H1 (cell line): ENCODE measurements around the gene SLC30A9. TPM values are rescaled to one million over a fixed set of nuclear protein-coding genes. Genes with fewer than 3 reads are reported as not detected.

Experiments
- CTCF ChIA-PET: fragments of 300-600 bp; sonication (Branson Sonifier 250); formaldehyde crosslinking; loops from one replicate; lab custom pipeline; 2021; ENCODE audit not compliant: partially characterized antibody; lab: Charles Lee
- POLR2A ChIA-PET: fragments of 300-600 bp; sonication (Branson Sonifier 250); formaldehyde crosslinking; loops from one replicate; lab custom pipeline; 2021; ENCODE audit warnings: inconsistent platforms; ENCODE audit not compliant: partially characterized antibody; lab: Charles Lee
- DNase-seq, 2 experiments: peaks; one replicate each; pipeline versions ENCODE4 v3.0.0 to v3.0.0-alpha.2; 2010 to 2022; ENCODE audit warnings: low spot score in 2 of 2, low read depth in 1 of 2, mixed read lengths in 1 of 2
- FAIRE-seq: peaks from 2 replicates; lab custom pipeline; 2011; peaks lifted over from hg19 to GRCh38; lab: Jason Lieb, UNC
- H2AFZ ChIP-seq: 2 replicates; pipeline ENCODE4 v1.8.1; 2012; ENCODE audit warnings: low read length, inconsistent platforms
- H2AK5ac ChIP-seq: 2 replicates; pipeline ENCODE4 v1.6.1; 2013; ENCODE audit warnings: low read depth, low read length
- H2BK120ac ChIP-seq: replicated peaks from 2 replicates; pipeline ENCODE3; 2013; ENCODE audit warnings: low read depth, low read length, inconsistent platforms
- H2BK12ac ChIP-seq: 2 replicates; pipeline ENCODE4 v1.6.1; 2013; ENCODE audit warnings: low read depth, low read length
- H2BK15ac ChIP-seq: 2 replicates; pipeline ENCODE4 v1.6.1; 2013; ENCODE audit warnings: low read length
- H2BK20ac ChIP-seq: 2 replicates; pipeline ENCODE4 v1.6.1; 2013; ENCODE audit warnings: low read length
- H2BK5ac ChIP-seq: 2 replicates; pipeline ENCODE4 v1.6.1; 2013; ENCODE audit warnings: low read depth, low read length
- H3K14ac ChIP-seq: 2 replicates; pipeline ENCODE4 v1.6.1; 2013; ENCODE audit warnings: inconsistent platforms; ENCODE audit not compliant: insufficient read length
- H3K18ac ChIP-seq: 2 replicates; pipeline ENCODE4 v1.6.1; 2013; ENCODE audit warnings: low read length; ENCODE audit errors: extremely low read depth
- H3K23ac ChIP-seq: 2 replicates; pipeline ENCODE4 v1.6.1; 2013; ENCODE audit warnings: inconsistent platforms; ENCODE audit not compliant: insufficient read length
- H3K23me2 ChIP-seq: 2 replicates; pipeline ENCODE4 v1.6.1; 2013; ENCODE audit warnings: low read depth, low read length
- H3K27ac ChIP-seq: 2 replicates; pipeline ENCODE4 v1.6.1; 2011; ENCODE audit warnings: low read depth, low read length, inconsistent platforms
- H3K27me3 ChIP-seq, 4 experiments: replicated peaks in 1 of 4; 1 replicate in 1 of 4; 2 replicates in 3 of 4; pipeline versions ENCODE4 v1.6.1 to v1.8.1; 2011 to 2013; ENCODE audit warnings: low read length in 3 of 4, mild to moderate bottlenecking in 3 of 4, inconsistent platforms in 2 of 4, mixed read lengths in 2 of 4, moderate library complexity in 1 of 4; ENCODE audit not compliant: control insufficient read depth in 3 of 4, insufficient read depth in 3 of 4; ENCODE audit errors: extremely low read depth in 1 of 4
- H3K36me3 ChIP-seq, 4 experiments: 2 replicates each; pipeline versions ENCODE4 v1.6.1 to v1.8.1; 2011 to 2013; ENCODE audit warnings: mild to moderate bottlenecking in 4 of 4, low read length in 3 of 4, moderate library complexity in 2 of 4, control low read depth in 1 of 4, inconsistent platforms in 1 of 4; ENCODE audit not compliant: insufficient read depth in 4 of 4, control insufficient read depth in 2 of 4
- H3K4ac ChIP-seq: replicated peaks from 2 replicates; pipeline ENCODE3; 2013; ENCODE audit warnings: low read length, low read depth, mixed read lengths, inconsistent platforms; ENCODE audit not compliant: insufficient read length
- H3K4me1 ChIP-seq, 4 experiments: replicated peaks in 1 of 4; 1 replicate in 1 of 4; 2 replicates in 3 of 4; pipeline versions ENCODE4 v1.6.1 to v1.8.1; 2011 to 2013; ENCODE audit warnings: low read length in 3 of 4, inconsistent platforms in 2 of 4, mixed read lengths in 1 of 4; ENCODE audit not compliant: insufficient read depth in 4 of 4, control insufficient read depth in 3 of 4
- H3K4me2 ChIP-seq, 2 experiments: 2 replicates each; pipeline versions ENCODE4 v1.6.1 to v1.8.1; 2011 to 2013; ENCODE audit warnings: low read depth in 2 of 2, low read length in 2 of 2, control low read depth in 1 of 2, inconsistent platforms in 1 of 2, mild to moderate bottlenecking in 1 of 2; ENCODE audit not compliant: insufficient read depth in 1 of 2
- H3K4me3 ChIP-seq, 4 experiments: fragments of 200-600, 300-600 bp in 1 of 4; sonication (generic), shearing (Covaris generic), sonication (Bioruptor Twin) in 1 of 4; 2 replicates each; pipeline versions ENCODE4 v1.5.1 to v1.8.1; 2011 to 2016; ENCODE audit warnings: low read length in 4 of 4, low read depth in 3 of 4, control low read depth in 2 of 4, inconsistent platforms in 2 of 4, mild to moderate bottlenecking in 2 of 4, mixed read lengths in 1 of 4, moderate library complexity in 1 of 4; ENCODE audit not compliant: insufficient read depth in 2 of 4; ENCODE audit errors: extremely low read depth in 1 of 4
- H3K56ac ChIP-seq: replicated peaks from 2 replicates; pipeline ENCODE3; 2013; ENCODE audit warnings: low read depth, mild to moderate bottlenecking, mixed read lengths, low read length, inconsistent platforms; ENCODE audit not compliant: insufficient read length
- H3K79me1 ChIP-seq: 2 replicates; pipeline ENCODE4 v1.6.1; 2013; ENCODE audit warnings: low read depth, low read length, control low read depth
- H3K79me2 ChIP-seq, 2 experiments: 2 replicates each; pipeline versions ENCODE4 v1.6.1 to v1.8.1; 2012 to 2013; ENCODE audit warnings: low read length in 2 of 2, mild to moderate bottlenecking in 2 of 2, inconsistent platforms in 1 of 2; ENCODE audit not compliant: insufficient read depth in 2 of 2, control insufficient read depth in 1 of 2
- H3K9ac ChIP-seq, 4 experiments: replicated peaks in 1 of 4; 1 replicate in 1 of 4; 2 replicates in 3 of 4; pipeline versions ENCODE4 v1.6.1 to v1.8.1; 2011 to 2013; ENCODE audit warnings: low read depth in 3 of 4, low read length in 3 of 4, control low read depth in 2 of 4, mild to moderate bottlenecking in 2 of 4, moderate library complexity in 2 of 4, inconsistent platforms in 1 of 4; ENCODE audit errors: extremely low read depth in 1 of 4
- H3K9me3 ChIP-seq, 2 experiments: 2 replicates each; pipeline versions ENCODE4 v1.6.1 to v1.8.1; 2012 to 2013; ENCODE audit warnings: mild to moderate bottlenecking in 2 of 2, moderate library complexity in 2 of 2, control low read depth in 1 of 2, inconsistent platforms in 1 of 2, low read depth in 1 of 2, low read length in 1 of 2, mixed read lengths in 1 of 2; ENCODE audit not compliant: insufficient read depth in 2 of 2
- H4K20me1 ChIP-seq, 2 experiments: replicated peaks in 1 of 2; 2 replicates each; pipeline versions ENCODE3 to v1.8.1; 2011 to 2013; ENCODE audit warnings: inconsistent platforms in 2 of 2, low read length in 2 of 2, mild to moderate bottlenecking in 1 of 2; ENCODE audit not compliant: insufficient read depth in 2 of 2, control insufficient read depth in 1 of 2
- H4K5ac ChIP-seq: 2 replicates; pipeline ENCODE4 v1.6.1; 2013; ENCODE audit warnings: low read length, low read depth, mixed read lengths, inconsistent platforms; ENCODE audit not compliant: insufficient read length
- H4K8ac ChIP-seq: 2 replicates; pipeline ENCODE4 v1.8.0; 2013; ENCODE audit warnings: mild to moderate bottlenecking, moderate library complexity, low read length, inconsistent platforms; ENCODE audit not compliant: insufficient read depth; ENCODE audit errors: extremely low read depth
- H4K91ac ChIP-seq: replicated peaks from 2 replicates; pipeline ENCODE3; 2013; ENCODE audit warnings: low read length, mixed read lengths, inconsistent platforms; ENCODE audit not compliant: insufficient read length
- POLR2A ChIP-seq, 2 experiments: IDR thresholded peaks; 1 replicate in 1 of 2; 2 replicates in 1 of 2; pipeline ENCODE4 v1.6.1; 2011; ENCODE audit warnings: low read depth in 2 of 2, low read length in 2 of 2, mild to moderate bottlenecking in 2 of 2; ENCODE audit errors: control extremely low read depth in 1 of 2
- TCF12 ChIP-seq: IDR thresholded peaks from 2 replicates; pipeline ENCODE4 v1.6.1; 2011; ENCODE audit warnings: low read depth, mild to moderate bottlenecking, low read length
- WGBS, 2 experiments: shearing (Covaris generic) in 1 of 2; methylation state at CpG; one replicate each; pipeline versions ENCODE4 v1.1.6 to v1.1.7; 2013 to 2015; ENCODE audit warnings: low lambda C conversion rate in 2 of 2, mixed read lengths in 2 of 2, inconsistent platforms in 1 of 2, low coverage in 1 of 2, missing lambda C conversion rate in 1 of 2; ENCODE audit not compliant: insufficient replicate concordance in 2 of 2, insufficient coverage in 1 of 2, insufficient read length in 1 of 2; ENCODE audit errors: extremely low coverage in 1 of 2, missing lambda C conversion rate in 1 of 2; 5-methylcytosine and 5-hydroxymethylcytosine counted together
- polyA plus RNA-seq, 7 experiments: library from polyadenylated mRNA; depleted of rRNA in 3 of 7; stranded (reverse) in 5 of 7; unstranded in 2 of 7; fragments of >200 nt in 5 of 7; fragments of 200-250 nt in 2 of 7; gene quantifications; 1 replicate in 5 of 7; 2 replicates in 1 of 7; 4 replicates in 1 of 7; pipeline versions ENCODE4 v1.2.1 to v1.2.3, GENCODE V29; 2011 to 2013; ENCODE audit warnings: missing spikeins in 2 of 7, mixed read lengths in 2 of 7
- total RNA-seq: library from RNA; stranded (reverse); fragmentation: NEBNext Ultra II Directional; extraction: Animal tissue kit (Norgen Biotek cat#: 25700); gene quantifications from 2 replicates; pipeline ENCODE4 v1.2.1, GENCODE V29; 2021

The SLC30A9 gene
- total and polyA plus RNA-seq, 2 of the 8 experiments (the other 6 are each of a cell fraction or from before 2014, with no cell fraction given): 41.2 to 67.2 TPM

GRCh38 chr4:41991916-41992767, 1.8 kb downstream of the SLC30A9 start:
- H2BK5ac ChIP-seq: no peak overlapping the region
- no peak for FAIRE-seq
- no peaks in the 10 kb centered on the region for H3K36me3 ChIP-seq
- H3K23ac ChIP-seq: no peak overlapping the region
- H3K9me3 ChIP-seq: no peaks in the 10 kb centered on the region
- no peak overlapping the region for H2AK5ac ChIP-seq
- H2BK12ac ChIP-seq: no peak overlapping the region
- H3K4me3 ChIP-seq: peak overlapping the region; percentile 64 to 96 (median 95); a peak in 5 of 8 replicates
- no peaks in the 10 kb centered on the region for H4K20me1 ChIP-seq
- no peak overlapping the region for H2AFZ ChIP-seq
- TF ChIP-seq POLR2A (IDR thresholded peaks at IDR 0.05; ENCODE audit: control extremely low read depth in 1 of 2, low read depth in 2 of 2, low read length in 2 of 2): 0 out of 3 replicates have a peak, but pooled peaks of 1 of the 2 experiments have one; percentile 17
- TF ChIP-seq TCF12: no peak
- TF ChIP-seq, all 59 proteins: peak for 1
- Histone ChIP-seq H3K4me1 (peaks cover 2 to 6% (median 3%) of the 10 kb centered on the region in 4 experiments; a peak in 5 of 7 replicates), H3K9ac (no peak overlapping the region), H3K56ac (no peak overlapping the region), H3K4me2 (peak overlapping the region; percentile 86 to 90; a peak in 3 of 4 replicates), H3K27ac (no peak overlapping the region), H2BK15ac (no peak overlapping the region), H3K18ac (no peak overlapping the region), H3K4ac (no peak overlapping the region), H3K79me2 (peaks cover 3 to 54% of the 10 kb centered on the region in 2 experiments), H3K79me1 (peaks cover 3% of the 10 kb centered on the region; the same call in 1 of the 2 replicates), H4K5ac (no peak overlapping the region), H2BK20ac (no peak overlapping the region), H3K14ac (no peak overlapping the region), H4K8ac (no peak overlapping the region), H2BK120ac (no peak overlapping the region), H4K91ac (no peak overlapping the region), H3K27me3 (no peaks in the 10 kb centered on the region), H3K23me2 (peaks cover 9% of the 10 kb centered on the region)
- 91% methylated on average over 10 of the region's 10 CpGs; no CpG with 5 or more reads in 1 of the 2 experiments for WGBS, 2 experiments
- no peak for DNase-seq
- CTCF ChIA-PET: interaction anchor here (1.0 to 1.5 kb wide), 4 partner anchors 16 to 286 kb away, joined by 3 to 4 read pairs (median 3); no protein-coding TSS in a partner anchor
- POLR2A ChIA-PET: interaction anchor here (1.6 kb wide), 1 partner anchor 159 kb away, joined by 4 read pairs; no protein-coding TSS in a partner anchor
